ENCODE data around the gene ARRDC3. TPM values are rescaled to one million over a fixed set of nuclear protein-coding genes. Genes with fewer than 3 reads are reported as not detected.
"Not testable (repeated sequence)": the region's sequence is repeated elsewhere in the genome, so short reads cannot be mapped to it uniquely, and the experiment has no call there.

ARRDC3 gene
- total RNA-seq, 1 experiment from 2014 or later, result 46.3 TPM

DNA sequence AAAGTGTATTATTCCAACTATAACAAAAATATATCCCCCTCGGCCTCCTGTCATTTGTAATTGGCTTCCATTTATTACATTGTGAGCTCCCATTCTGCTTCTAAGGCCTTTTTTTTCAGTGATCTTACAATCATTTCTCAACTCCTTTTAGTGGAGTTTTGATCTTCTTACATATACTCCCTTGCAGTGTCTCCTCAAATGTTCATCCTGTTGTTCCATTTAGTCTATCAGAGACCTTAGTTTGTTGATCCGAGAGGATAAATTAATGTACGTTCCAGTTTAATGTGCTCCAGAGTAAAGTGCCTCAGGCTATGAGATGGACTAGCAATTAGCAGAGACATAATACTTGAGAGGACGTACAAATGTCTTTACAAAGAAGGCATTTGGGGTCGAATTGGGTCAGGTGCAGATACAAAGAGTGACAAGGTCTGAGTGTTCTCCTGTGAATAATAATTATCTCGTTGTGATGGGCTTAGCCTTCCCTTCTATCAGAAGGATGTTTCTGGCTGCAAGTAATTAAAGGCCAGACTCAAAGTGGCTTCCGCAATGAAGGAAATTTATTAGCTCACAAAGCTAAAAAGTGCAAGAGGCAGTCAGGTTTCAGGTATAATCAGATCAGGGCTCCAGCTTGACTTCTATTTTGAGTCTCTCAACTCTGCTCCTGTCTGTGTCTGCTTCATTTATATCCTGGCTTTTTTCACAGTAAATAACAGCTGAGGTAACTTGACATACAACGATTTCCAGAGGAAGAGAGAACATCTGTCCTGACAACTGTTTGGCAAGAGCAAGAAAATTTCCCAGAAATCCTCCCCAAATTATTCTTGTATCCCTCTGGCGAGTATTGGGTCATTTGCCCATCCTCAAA is 30.1 kb downstream of the ARRDC3 start:
- Histone ChIP-seq H3K27me3 (replicated peaks; ENCODE audit: insufficient read depth, low read depth, low read length, poor library complexity) (no peaks in the 10 kb centered on the region), H3K36me3 (ENCODE audit: insufficient read depth, low read length, poor library complexity, severe bottlenecking) (no peaks in the 10 kb centered on the region), H3K9me3 (ENCODE audit: low read depth, low read length, poor library complexity, severe bottlenecking) (no peaks in the 10 kb centered on the region), H3K27ac (ENCODE audit: low read depth, low read length, poor library complexity, severe bottlenecking) (no peak overlapping the region), H3K4me3 (ENCODE audit: low read depth, low read length, poor library complexity, severe bottlenecking) (no peak overlapping the region), H3K4me1 (ENCODE audit: insufficient read depth, low read length, poor library complexity, severe bottlenecking) (no peaks in the 10 kb centered on the region)
- intact Hi-C loops (cut with micrococcal nuclease; ENCODE audit: unreplicated experiment), result no loop called here
- no peak for DNase-seq (ENCODE audit: low spot score)
- CTCF ChIA-PET, result interaction anchor here (0.6 kb wide), 1 partner anchor 27 kb away, joined by 3 read pairs; no protein-coding TSS in a partner anchor
- TF ChIP-seq, protein P1, sequence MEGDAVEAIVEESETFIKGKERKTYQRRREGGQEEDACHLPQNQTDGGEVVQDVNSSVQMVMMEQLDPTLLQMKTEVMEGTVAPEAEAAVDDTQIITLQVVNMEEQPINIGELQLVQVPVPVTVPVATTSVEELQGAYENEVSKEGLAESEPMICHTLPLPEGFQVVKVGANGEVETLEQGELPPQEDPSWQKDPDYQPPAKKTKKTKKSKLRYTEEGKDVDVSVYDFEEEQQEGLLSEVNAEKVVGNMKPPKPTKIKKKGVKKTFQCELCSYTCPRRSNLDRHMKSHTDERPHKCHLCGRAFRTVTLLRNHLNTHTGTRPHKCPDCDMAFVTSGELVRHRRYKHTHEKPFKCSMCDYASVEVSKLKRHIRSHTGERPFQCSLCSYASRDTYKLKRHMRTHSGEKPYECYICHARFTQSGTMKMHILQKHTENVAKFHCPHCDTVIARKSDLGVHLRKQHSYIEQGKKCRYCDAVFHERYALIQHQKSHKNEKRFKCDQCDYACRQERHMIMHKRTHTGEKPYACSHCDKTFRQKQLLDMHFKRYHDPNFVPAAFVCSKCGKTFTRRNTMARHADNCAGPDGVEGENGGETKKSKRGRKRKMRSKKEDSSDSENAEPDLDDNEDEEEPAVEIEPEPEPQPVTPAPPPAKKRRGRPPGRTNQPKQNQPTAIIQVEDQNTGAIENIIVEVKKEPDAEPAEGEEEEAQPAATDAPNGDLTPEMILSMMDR (conservative IDR thresholded peaks at IDR 0.05; ENCODE audit: low read depth, low read length), result no peak
- TF ChIP-seq EZH2 (IDR thresholded peaks at IDR 0.05; ENCODE audit: borderline replicate concordance, low read depth, low read length, poor library complexity, severe bottlenecking), result no peak
- POLR2A ChIA-PET (ENCODE audit: low non-redundant PET), result no interaction called here
- BruUV-seq (replicated peaks), result no TSS peak

DNA sequence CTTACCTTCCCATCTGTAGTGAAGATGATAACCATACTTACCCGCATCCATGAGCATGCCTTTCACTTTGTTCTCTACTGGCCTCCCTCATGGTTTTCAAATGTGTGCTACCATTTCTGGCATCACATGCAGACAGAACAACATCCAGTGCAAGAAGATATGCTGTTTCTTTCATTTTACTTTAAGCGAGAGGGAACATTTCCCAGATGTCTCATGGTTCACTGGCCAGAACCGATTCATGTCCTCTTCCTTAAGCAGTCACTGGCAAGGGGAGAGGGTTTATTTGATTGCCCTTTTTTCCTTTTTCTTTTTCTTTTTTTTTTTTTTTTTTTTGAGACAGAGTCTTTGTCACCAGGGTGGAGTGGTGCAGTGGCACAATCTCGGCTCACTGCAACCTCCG is 37.7 kb downstream of the ARRDC3 start:
- TF ChIP-seq, protein P1 (conservative IDR thresholded peaks at IDR 0.05; ENCODE audit: low read depth, low read length), result no peak
- TF ChIP-seq EZH2 (IDR thresholded peaks at IDR 0.05; ENCODE audit: borderline replicate concordance, low read depth, low read length, poor library complexity, severe bottlenecking), result no peak
- Histone ChIP-seq H3K4me3 (ENCODE audit: low read depth, low read length, poor library complexity, severe bottlenecking) (no peak overlapping the region), H3K4me1 (ENCODE audit: insufficient read depth, low read length, poor library complexity, severe bottlenecking) (no peaks in the 10 kb centered on the region), H3K36me3 (ENCODE audit: insufficient read depth, low read length, poor library complexity, severe bottlenecking) (no peaks in the 10 kb centered on the region), H3K27me3 (replicated peaks; ENCODE audit: insufficient read depth, low read depth, low read length, poor library complexity) (no peaks in the 10 kb centered on the region), H3K9me3 (ENCODE audit: low read depth, low read length, poor library complexity, severe bottlenecking) (no peaks in the 10 kb centered on the region), H3K27ac (ENCODE audit: low read depth, low read length, poor library complexity, severe bottlenecking) (no peak overlapping the region)
- ChIA-PET POLR2A (ENCODE audit: low non-redundant PET) (no interaction called here), CTCF (no interaction called here)
- no TSS peak for BruUV-seq (replicated peaks)
- DNase-seq (ENCODE audit: low spot score), result no peak
- intact Hi-C loops (cut with micrococcal nuclease; ENCODE audit: unreplicated experiment), result no loop called here

DNA sequence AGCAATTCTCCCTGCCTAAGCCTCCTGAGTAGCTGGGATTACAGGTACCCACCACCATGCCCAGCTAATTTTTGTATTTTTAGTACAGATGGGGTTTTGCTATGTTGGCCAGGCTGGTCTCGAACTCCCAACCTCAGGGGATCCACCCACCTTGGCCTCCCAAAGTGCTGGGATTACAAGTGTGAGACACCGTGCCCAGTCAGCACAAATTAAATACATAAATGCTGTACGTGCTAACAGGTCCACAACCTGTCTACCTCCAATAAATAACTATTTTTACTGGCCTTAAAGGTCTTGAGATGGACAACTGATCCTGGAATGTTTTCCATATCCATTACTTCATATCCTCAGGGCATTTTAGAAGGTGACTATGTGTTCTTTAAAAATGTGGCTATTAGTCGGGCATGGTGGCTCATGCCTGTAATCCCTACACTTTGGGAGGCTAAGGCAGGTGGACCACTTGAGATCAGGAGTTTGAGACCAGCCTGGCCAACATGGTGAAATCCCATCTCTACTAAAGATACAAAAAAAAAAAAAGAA is 38.4 kb downstream of the ARRDC3 start:
- H3K36me3 ChIP-seq (ENCODE audit: insufficient read depth, low read length, poor library complexity, severe bottlenecking); H3K4me1 ChIP-seq (ENCODE audit: insufficient read depth, low read length, poor library complexity, severe bottlenecking); H3K9me3 ChIP-seq (ENCODE audit: low read depth, low read length, poor library complexity, severe bottlenecking); intact Hi-C loops (cut with micrococcal nuclease; ENCODE audit: unreplicated experiment); H3K27me3 ChIP-seq (replicated peaks; ENCODE audit: insufficient read depth, low read depth, low read length, poor library complexity); BruUV-seq (replicated peaks); CTCF ChIA-PET; H3K27ac ChIP-seq (ENCODE audit: low read depth, low read length, poor library complexity, severe bottlenecking); DNase-seq (ENCODE audit: low spot score); H3K4me3 ChIP-seq (ENCODE audit: low read depth, low read length, poor library complexity, severe bottlenecking); POLR2A ChIA-PET (ENCODE audit: low non-redundant PET): not testable (repeated sequence)
